Esophagus squamous epithelium (tissue), 4 donors: ENCODE data around the gene POLDIP3.

Source experiments
- CTCF ChIP-seq, 6 experiments: fragments of 450-650 bp in 4 of 6; fragments of 200-600 bp in 2 of 6; sonication (generic) in 2 of 6; IDR thresholded peaks; one replicate each; pipeline ENCODE4 v1.5.1; 2016 to 2019; ENCODE audit warnings: antibody characterized with exemption in 6 of 6, mild to moderate bottlenecking in 4 of 6, moderate library complexity in 4 of 6
- POLR2A ChIP-seq, 4 donors: fragments of 450-650 bp; IDR thresholded peaks; one replicate each; pipeline ENCODE4 v1.6.1; 2017; ENCODE audit warnings: antibody characterized with exemption in 4 of 4, mild to moderate bottlenecking in 4 of 4, moderate library complexity in 3 of 4

- TF ChIP-seq CTCF (IDR thresholded peaks at IDR 0.05), result no peak
- TF ChIP-seq POLR2A (IDR thresholded peaks at IDR 0.05), result no peak
These were observed 27.0 kb downstream of the POLDIP3 start for GRCh38 chr22:42587588-42588175.
